PC-3 (cell line): Measurements from ENCODE around the gene AP1M1. TPM values are rescaled to one million over a fixed set of nuclear protein-coding genes. Genes with fewer than 3 reads are reported as not detected.

Experiments
- ATAC-seq: fragments of 200-7000 bp; cut with Tn5 transposase; 2 replicates; pipeline ENCODE4 v1.9.1; 2020; ENCODE audit warnings: mild to moderate bottlenecking, moderate library complexity
- BruUV-seq: library from RNA; stranded (reverse); fragments of 400-500 nt; replicated peaks from 2 replicates; lab custom pipeline; 2021; lab: Mats Ljungman, UMichigan
- CTCF ChIA-PET: fragments of 300-600 bp; sonication (Branson Sonifier 250); formaldehyde crosslinking; loops from one replicate; lab custom pipeline; 2022; ENCODE audit warnings: antibody characterized with exemption; lab: Charles Lee
- POLR2A ChIA-PET: fragments of 300-600 bp; sonication (Branson Sonifier 250); formaldehyde crosslinking; loops from one replicate; lab custom pipeline; 2022; ENCODE audit warnings: antibody characterized with exemption; ENCODE audit not compliant: unreplicated experiment; lab: Charles Lee
- DNase-seq: peaks from one replicate; pipeline ENCODE4 v3.0.0-alpha.2; 2015
- H2AFZ ChIP-seq: fragments of 300-600 bp; sonication (generic); 2 replicates; pipeline ENCODE4 v1.6.0; 2016; ENCODE audit warnings: antibody characterized with exemption, low read length
- H3F3A ChIP-seq: fragments of 300-600 bp; sonication (generic); one replicate; pipeline ENCODE4 v1.6.0; 2017; ENCODE audit warnings: antibody characterized with exemption, low read length, control low read depth, mild to moderate bottlenecking; ENCODE audit not compliant: unreplicated experiment
- H3K27ac ChIP-seq: fragments of 300-600 bp; sonication (generic); 2 replicates; pipeline ENCODE4 v1.5.1; 2016; ENCODE audit warnings: mild to moderate bottlenecking, low read length
- H3K27me3 ChIP-seq: fragments of 300-600 bp; sonication (generic); 2 replicates; pipeline ENCODE4 v1.6.1; 2016; ENCODE audit warnings: low read length, mixed read lengths
- H3K36me3 ChIP-seq: fragments of 300-600 bp; sonication (generic); 2 replicates; pipeline ENCODE4 v1.6.1; 2016; ENCODE audit warnings: low read depth, mixed run types, low read length, mixed read lengths
- H3K4me1 ChIP-seq: fragments of 300-600 bp; sonication (generic); 2 replicates; pipeline ENCODE4 v1.5.1; 2016; ENCODE audit warnings: low read length; ENCODE audit not compliant: insufficient read depth
- H3K4me2 ChIP-seq: fragments of 300-600 bp; sonication (generic); 2 replicates; pipeline ENCODE4 v1.6.0; 2016; ENCODE audit warnings: low read length
- H3K4me3 ChIP-seq: fragments of 300-600 bp; sonication (generic); 2 replicates; pipeline ENCODE4 v1.5.1; 2016; ENCODE audit warnings: mild to moderate bottlenecking, low read length, mixed read lengths
- H3K79me2 ChIP-seq: fragments of 300-600 bp; sonication (generic); 2 replicates; pipeline ENCODE4 v1.6.1; 2017; ENCODE audit warnings: low read length, mixed read lengths
- H3K9ac ChIP-seq: fragments of 300-600 bp; sonication (generic); 2 replicates; pipeline ENCODE4 v1.6.0; 2016; ENCODE audit warnings: mild to moderate bottlenecking, low read length
- H3K9me2 ChIP-seq: fragments of 300-600 bp; sonication (generic); replicated peaks from 2 replicates; pipeline ENCODE4 v1.6.1; 2016; ENCODE audit warnings: mixed run types, low read length, mixed read lengths
- H3K9me3 ChIP-seq: fragments of 300-600 bp; sonication (generic); 2 replicates; pipeline ENCODE4 v1.6.1; 2016; ENCODE audit warnings: low read length, mixed read lengths
- H4K20me1 ChIP-seq: fragments of 300-600 bp; sonication (generic); 2 replicates; pipeline ENCODE4 v1.6.1; 2016; ENCODE audit warnings: low read length, mixed read lengths
- EZH2 ChIP-seq: fragments of 300-600 bp; sonication (generic); IDR thresholded peaks from one replicate; pipeline ENCODE4 v1.6.1; 2017; ENCODE audit warnings: antibody characterized with exemption, mild to moderate bottlenecking, low read length; ENCODE audit not compliant: unreplicated experiment
- EZH2phosphoT487 ChIP-seq: fragments of 300-600 bp; sonication (generic); IDR thresholded peaks from 2 replicates; pipeline ENCODE4 v1.6.1; 2018; ENCODE audit warnings: mild to moderate bottlenecking, antibody characterized with exemption, low read length, borderline replicate concordance
- intact Hi-C: fragments of 100-400 bp; cut with micrococcal nuclease; formaldehyde crosslinking; loops from 2 replicates; pipeline ENCODE4 v1.9.0; 2023
- total RNA-seq: library from RNA; depleted of rRNA; stranded (reverse); fragments of >200 nt; gene quantifications from 2 replicates; pipeline ENCODE4 v1.2.3, GENCODE V29; 2014
- TF ChIP-seq, protein P1 (sequence below): fragments of 300-600 bp; sonication (generic); conservative IDR thresholded peaks from 2 replicates; pipeline ENCODE4 v1.5.1; 2017; ENCODE audit warnings: antibody characterized with exemption, low read depth, mild to moderate bottlenecking, low read length

The AP1M1 gene
- total RNA-seq, 1 experiment from 2014 or later, result 104 TPM

- Histone ChIP-seq H3K79me2 (no peaks in the 10 kb centered on the region), H3K27ac (no peak overlapping the region), H3K4me2 (no peak overlapping the region), H2AFZ (no peak overlapping the region), H3K4me1 (no peaks in the 10 kb centered on the region), H3K9me2 (no peaks in the 10 kb centered on the region), H3F3A (no peaks in the 10 kb centered on the region), H3K9me3 (no peaks in the 10 kb centered on the region), H3K36me3 (no peaks in the 10 kb centered on the region), H3K27me3 (no peaks in the 10 kb centered on the region), H4K20me1 (no peaks in the 10 kb centered on the region), H3K4me3 (no peak overlapping the region), H3K9ac (no peak overlapping the region)
- intact Hi-C loops, result no loop called here
- TF ChIP-seq EZH2 (no peak), EZH2phosphoT487 (no peak)
- TF ChIP-seq, protein P1, sequence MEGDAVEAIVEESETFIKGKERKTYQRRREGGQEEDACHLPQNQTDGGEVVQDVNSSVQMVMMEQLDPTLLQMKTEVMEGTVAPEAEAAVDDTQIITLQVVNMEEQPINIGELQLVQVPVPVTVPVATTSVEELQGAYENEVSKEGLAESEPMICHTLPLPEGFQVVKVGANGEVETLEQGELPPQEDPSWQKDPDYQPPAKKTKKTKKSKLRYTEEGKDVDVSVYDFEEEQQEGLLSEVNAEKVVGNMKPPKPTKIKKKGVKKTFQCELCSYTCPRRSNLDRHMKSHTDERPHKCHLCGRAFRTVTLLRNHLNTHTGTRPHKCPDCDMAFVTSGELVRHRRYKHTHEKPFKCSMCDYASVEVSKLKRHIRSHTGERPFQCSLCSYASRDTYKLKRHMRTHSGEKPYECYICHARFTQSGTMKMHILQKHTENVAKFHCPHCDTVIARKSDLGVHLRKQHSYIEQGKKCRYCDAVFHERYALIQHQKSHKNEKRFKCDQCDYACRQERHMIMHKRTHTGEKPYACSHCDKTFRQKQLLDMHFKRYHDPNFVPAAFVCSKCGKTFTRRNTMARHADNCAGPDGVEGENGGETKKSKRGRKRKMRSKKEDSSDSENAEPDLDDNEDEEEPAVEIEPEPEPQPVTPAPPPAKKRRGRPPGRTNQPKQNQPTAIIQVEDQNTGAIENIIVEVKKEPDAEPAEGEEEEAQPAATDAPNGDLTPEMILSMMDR, result no peak
- no TSS peak for BruUV-seq
- DNase-seq, result no peak
- no peak for ATAC-seq
- ChIA-PET CTCF (no interaction called here), POLR2A (no interaction called here)
These were observed 60.8 kb downstream of the AP1M1 start for GRCh38 chr19:16258440-16258903.

- Histone ChIP-seq H3K9me3 (no peaks in the 10 kb centered on the region), H3K4me2 (no peak overlapping the region), H3K36me3 (no peaks in the 10 kb centered on the region), H4K20me1 (no peaks in the 10 kb centered on the region), H2AFZ (no peak overlapping the region), H3K79me2 (no peaks in the 10 kb centered on the region), H3K4me3 (no peak overlapping the region), H3K9ac (no peak overlapping the region), H3K27me3 (no peaks in the 10 kb centered on the region), H3K4me1 (no peaks in the 10 kb centered on the region), H3K27ac (no peak overlapping the region), H3F3A (no peaks in the 10 kb centered on the region), H3K9me2 (no peaks in the 10 kb centered on the region)
- TF ChIP-seq EZH2 (no peak), EZH2phosphoT487 (no peak)
- TF ChIP-seq, protein P1, result no peak
- intact Hi-C loops, result no loop called here
- ChIA-PET CTCF (no interaction called here), POLR2A (no interaction called here)
- ATAC-seq (no peak), DNase-seq (no peak)
- BruUV-seq, result no TSS peak
These were observed 61.9 kb downstream of the AP1M1 start for GRCh38 chr19:16259385-16260159.

DNA sequence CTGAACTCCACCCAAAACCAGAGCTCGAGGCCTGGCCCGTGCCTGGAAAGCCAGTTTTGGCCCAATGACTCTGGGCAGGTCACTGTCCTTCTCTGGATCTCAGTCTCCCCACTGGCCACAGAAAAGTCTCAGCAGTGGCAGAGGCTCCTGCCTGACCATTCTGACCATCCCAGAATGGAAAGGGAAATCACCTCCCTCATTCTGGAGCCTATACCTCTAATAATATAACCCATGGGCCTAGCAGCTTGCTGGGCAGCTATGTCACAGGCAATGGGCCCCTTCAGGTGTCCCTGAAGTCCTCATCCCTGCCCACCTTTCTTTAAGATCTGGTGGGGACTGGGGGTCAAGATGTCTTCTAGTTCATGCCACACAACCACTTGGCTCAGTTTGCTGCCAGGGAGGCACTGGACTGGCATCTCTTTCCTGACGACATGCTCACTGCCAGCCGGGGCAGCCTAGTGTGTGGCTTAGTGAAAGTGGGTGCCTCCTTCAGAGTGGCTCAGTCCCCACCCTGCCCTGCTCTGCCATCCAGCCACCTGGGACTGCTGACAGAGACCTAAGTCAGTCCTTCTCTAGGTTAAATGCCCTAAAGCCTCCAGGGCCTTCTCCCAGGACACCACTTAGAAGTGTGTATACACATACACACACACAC is 62.6 kb downstream of the AP1M1 start:
- Histone ChIP-seq H3K4me2 (no peak overlapping the region), H3F3A (no peaks in the 10 kb centered on the region), H3K9me2 (no peaks in the 10 kb centered on the region), H3K27me3 (no peaks in the 10 kb centered on the region), H3K9me3 (no peaks in the 10 kb centered on the region), H3K4me3 (no peak overlapping the region), H3K79me2 (no peaks in the 10 kb centered on the region), H3K27ac (no peak overlapping the region), H3K36me3 (no peaks in the 10 kb centered on the region), H3K4me1 (no peaks in the 10 kb centered on the region), H2AFZ (no peak overlapping the region), H4K20me1 (no peaks in the 10 kb centered on the region), H3K9ac (no peak overlapping the region)
- intact Hi-C loops, result no loop called here
- POLR2A ChIA-PET, result no interaction called here
- CTCF ChIA-PET, result no interaction called here
- TF ChIP-seq EZH2phosphoT487, result no peak
- no peak for TF ChIP-seq EZH2
- TF ChIP-seq, protein P1, result no peak
- ATAC-seq, result no peak
- no peak for DNase-seq
- no TSS peak for BruUV-seq
